Thyroid gland (tissue), 4 donors: ENCODE data around the gene POU2AF3.

Experiments
- POLR2A ChIP-seq, 2 donors: fragments of 450-650 bp; IDR thresholded peaks; one replicate each; pipeline ENCODE4 v1.6.1; 2017; ENCODE audit warnings: antibody characterized with exemption in 2 of 2, mild to moderate bottlenecking in 2 of 2, moderate library complexity in 1 of 2
- TF ChIP-seq, protein P1 (sequence below), 6 experiments: fragments of 200-600 bp in 3 of 6; fragments of 450-650 bp in 3 of 6; sonication (generic) in 3 of 6; IDR thresholded peaks; one replicate each; pipeline ENCODE4 v1.5.1; 2016 to 2019; ENCODE audit warnings: antibody characterized with exemption in 6 of 6, mild to moderate bottlenecking in 2 of 6, inconsistent platforms in 1 of 6, moderate library complexity in 1 of 6

DNA sequence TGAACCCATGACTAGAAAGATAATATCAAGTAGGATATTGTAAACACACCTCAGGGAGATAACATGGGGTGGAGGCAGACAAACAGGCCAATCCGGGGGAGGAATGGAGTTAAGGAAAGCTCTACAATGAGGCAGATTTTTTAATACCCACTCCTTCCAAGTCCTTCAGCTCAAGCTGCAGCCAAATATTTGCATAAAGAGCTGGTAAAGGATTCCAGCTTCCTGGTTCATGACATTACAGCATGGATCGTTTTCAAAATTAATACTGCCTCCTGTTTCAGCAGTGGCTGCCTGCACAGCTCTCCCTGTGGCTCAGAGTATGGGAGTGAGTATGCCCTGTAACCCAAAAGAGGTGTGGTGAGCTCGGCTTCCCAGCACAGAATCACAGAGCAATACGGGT, 5.1 kb downstream of the POU2AF3 start:
- TF ChIP-seq POLR2A (IDR thresholded peaks at IDR 0.05) = no peak
- TF ChIP-seq, protein P1, sequence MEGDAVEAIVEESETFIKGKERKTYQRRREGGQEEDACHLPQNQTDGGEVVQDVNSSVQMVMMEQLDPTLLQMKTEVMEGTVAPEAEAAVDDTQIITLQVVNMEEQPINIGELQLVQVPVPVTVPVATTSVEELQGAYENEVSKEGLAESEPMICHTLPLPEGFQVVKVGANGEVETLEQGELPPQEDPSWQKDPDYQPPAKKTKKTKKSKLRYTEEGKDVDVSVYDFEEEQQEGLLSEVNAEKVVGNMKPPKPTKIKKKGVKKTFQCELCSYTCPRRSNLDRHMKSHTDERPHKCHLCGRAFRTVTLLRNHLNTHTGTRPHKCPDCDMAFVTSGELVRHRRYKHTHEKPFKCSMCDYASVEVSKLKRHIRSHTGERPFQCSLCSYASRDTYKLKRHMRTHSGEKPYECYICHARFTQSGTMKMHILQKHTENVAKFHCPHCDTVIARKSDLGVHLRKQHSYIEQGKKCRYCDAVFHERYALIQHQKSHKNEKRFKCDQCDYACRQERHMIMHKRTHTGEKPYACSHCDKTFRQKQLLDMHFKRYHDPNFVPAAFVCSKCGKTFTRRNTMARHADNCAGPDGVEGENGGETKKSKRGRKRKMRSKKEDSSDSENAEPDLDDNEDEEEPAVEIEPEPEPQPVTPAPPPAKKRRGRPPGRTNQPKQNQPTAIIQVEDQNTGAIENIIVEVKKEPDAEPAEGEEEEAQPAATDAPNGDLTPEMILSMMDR (IDR thresholded peaks at IDR 0.05) = no peak
